Thyroid gland (tissue), 4 donors: ENCODE results near the gene CDH24. TPM values are rescaled to one million over a fixed set of nuclear protein-coding genes. Genes with fewer than 3 reads are reported as not detected.

Source experiments
- DNase-seq, 2 donors: peaks; one replicate each; pipeline ENCODE4 v3.0.0-alpha.2; 2019
- H3K27ac ChIP-seq, 3 donors: fragments of 200-600 bp; sonication (generic); 1 replicate in 2 of 3; 2 replicates in 1 of 3; pipeline ENCODE4 v1.5.1; 2016 to 2019; ENCODE audit warnings: mild to moderate bottlenecking in 1 of 3, moderate library complexity in 1 of 3
- H3K27me3 ChIP-seq: fragments of 200-600 bp; sonication (generic); one replicate; pipeline ENCODE4 v1.5.1; 2019
- H3K36me3 ChIP-seq, 2 donors: fragments of 200-600 bp; sonication (generic); one replicate each; pipeline ENCODE4 v1.5.1; 2016 to 2019
- H3K4me1 ChIP-seq, 2 donors: fragments of 200-600 bp; sonication (generic); one replicate each; pipeline ENCODE4 v1.5.1; 2017 to 2019
- H3K4me3 ChIP-seq, 3 donors: fragments of 200-600 bp; sonication (generic); replicated peaks in 1 of 3; 1 replicate in 2 of 3; 2 replicates in 1 of 3; pipeline ENCODE4 v1.5.1; 2016; ENCODE audit warnings: mild to moderate bottlenecking in 1 of 3
- H3K9me3 ChIP-seq: fragments of 200-600 bp; sonication (generic); one replicate; pipeline ENCODE4 v1.5.1; 2017
- POLR2A ChIP-seq, 2 donors: fragments of 450-650 bp; IDR thresholded peaks; one replicate each; pipeline ENCODE4 v1.6.1; 2017; ENCODE audit warnings: antibody characterized with exemption in 2 of 2, mild to moderate bottlenecking in 2 of 2, moderate library complexity in 1 of 2
- WGBS, 2 donors: methylation state at CpG; one replicate each; pipeline ENCODE4 v1.1.5; 2017; 5-methylcytosine and 5-hydroxymethylcytosine counted together
- intact Hi-C: fragments of 100-400 bp; cut with DNase I; formaldehyde crosslinking; loops from one replicate; pipeline ENCODE4 v1.15.1; 2023
- total RNA-seq, 4 donors: library from RNA; depleted of rRNA; stranded (reverse); fragments of >200 nt; gene quantifications; one replicate each; pipeline ENCODE4 v1.2.3, GENCODE V29; 2016
- TF ChIP-seq, protein P1 (sequence below), 6 experiments: fragments of 200-600 bp in 3 of 6; fragments of 450-650 bp in 3 of 6; sonication (generic) in 3 of 6; IDR thresholded peaks; one replicate each; pipeline ENCODE4 v1.5.1; 2016 to 2019; ENCODE audit warnings: antibody characterized with exemption in 6 of 6, mild to moderate bottlenecking in 2 of 6, inconsistent platforms in 1 of 6, moderate library complexity in 1 of 6

The CDH24 gene
- total RNA-seq, 4 donors from 2014 or later: 2.9 to 7.8 (median 5.6) TPM

DNA sequence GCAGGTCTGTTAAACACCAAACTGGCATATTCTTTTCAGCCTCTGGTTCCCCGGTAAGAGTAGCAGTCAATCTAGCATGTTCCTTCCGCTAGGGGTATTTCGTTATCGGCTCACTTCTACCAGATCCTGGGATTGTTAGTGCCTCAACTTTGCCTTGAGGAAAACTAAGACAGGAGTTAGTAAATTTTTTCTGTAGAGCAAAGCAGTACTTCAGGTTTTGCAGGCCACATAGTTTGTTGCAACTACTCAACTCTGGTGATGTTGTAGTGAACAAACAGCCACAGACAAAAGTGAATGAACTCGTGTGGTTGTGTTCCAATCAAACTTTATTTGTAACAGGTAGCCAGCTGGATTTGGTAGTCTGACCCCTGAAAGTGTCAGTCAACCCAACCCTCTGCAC, 6.3 kb upstream of the CDH24 start:
- no peaks in the 10 kb centered on the region for H3K9me3 ChIP-seq
- intact Hi-C loops: no loop called here
- DNase-seq: no peak
- H3K36me3 ChIP-seq: peaks cover 81 to 86% of the 10 kb centered on the region in 2 donors
- TF ChIP-seq, protein P1, sequence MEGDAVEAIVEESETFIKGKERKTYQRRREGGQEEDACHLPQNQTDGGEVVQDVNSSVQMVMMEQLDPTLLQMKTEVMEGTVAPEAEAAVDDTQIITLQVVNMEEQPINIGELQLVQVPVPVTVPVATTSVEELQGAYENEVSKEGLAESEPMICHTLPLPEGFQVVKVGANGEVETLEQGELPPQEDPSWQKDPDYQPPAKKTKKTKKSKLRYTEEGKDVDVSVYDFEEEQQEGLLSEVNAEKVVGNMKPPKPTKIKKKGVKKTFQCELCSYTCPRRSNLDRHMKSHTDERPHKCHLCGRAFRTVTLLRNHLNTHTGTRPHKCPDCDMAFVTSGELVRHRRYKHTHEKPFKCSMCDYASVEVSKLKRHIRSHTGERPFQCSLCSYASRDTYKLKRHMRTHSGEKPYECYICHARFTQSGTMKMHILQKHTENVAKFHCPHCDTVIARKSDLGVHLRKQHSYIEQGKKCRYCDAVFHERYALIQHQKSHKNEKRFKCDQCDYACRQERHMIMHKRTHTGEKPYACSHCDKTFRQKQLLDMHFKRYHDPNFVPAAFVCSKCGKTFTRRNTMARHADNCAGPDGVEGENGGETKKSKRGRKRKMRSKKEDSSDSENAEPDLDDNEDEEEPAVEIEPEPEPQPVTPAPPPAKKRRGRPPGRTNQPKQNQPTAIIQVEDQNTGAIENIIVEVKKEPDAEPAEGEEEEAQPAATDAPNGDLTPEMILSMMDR (IDR thresholded peaks at IDR 0.05): no peak
- TF ChIP-seq POLR2A (IDR thresholded peaks at IDR 0.05): no peak
- H3K27me3 ChIP-seq: no peaks in the 10 kb centered on the region
- H3K27ac ChIP-seq: no peak overlapping the region
- no peak overlapping the region for H3K4me3 ChIP-seq
- H3K4me1 ChIP-seq: peaks cover 4 to 6% of the 10 kb centered on the region in 2 donors
- WGBS, 2 donors: 92 to 96% methylated on average over 5 of the region's 5 CpGs

DNA sequence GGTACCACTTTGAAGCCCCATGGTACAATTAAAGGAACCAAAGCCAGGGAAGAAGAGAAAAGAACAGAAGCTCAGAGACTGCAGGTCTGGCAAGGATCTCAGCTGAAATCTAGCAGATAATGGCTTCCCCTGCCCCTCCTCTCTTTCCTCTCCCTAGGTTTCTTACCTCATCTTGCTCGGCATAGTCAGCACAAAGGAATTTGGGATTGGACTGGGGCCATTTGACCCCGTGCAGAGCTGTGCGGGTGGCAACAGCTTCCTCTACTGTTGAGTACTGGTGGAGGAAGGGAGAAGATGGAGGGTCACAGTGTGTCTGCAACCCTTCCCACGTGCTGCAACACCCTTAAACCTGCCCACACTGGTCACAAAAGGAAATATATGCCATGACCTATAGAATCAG, 4.7 kb upstream of the CDH24 start:
- H3K27me3 ChIP-seq: no peaks in the 10 kb centered on the region
- peak overlapping the region; percentile 7 to 45 (median 22) for H3K27ac ChIP-seq
- intact Hi-C loops: no loop called here
- peaks cover 66 to 72% of the 10 kb centered on the region in 2 donors for H3K36me3 ChIP-seq
- H3K4me1 ChIP-seq: peaks cover 4 to 10% of the 10 kb centered on the region in 2 donors
- no peaks in the 10 kb centered on the region for H3K9me3 ChIP-seq
- peak; percentile 71 to 84 for DNase-seq
- no peak overlapping the region for H3K4me3 ChIP-seq
- 28 to 49% methylated on average over 4 of the region's 4 CpGs for WGBS, 2 donors
- TF ChIP-seq POLR2A (IDR thresholded peaks at IDR 0.05): no peak
- TF ChIP-seq, protein P1 (IDR thresholded peaks at IDR 0.05): no peak

DNA sequence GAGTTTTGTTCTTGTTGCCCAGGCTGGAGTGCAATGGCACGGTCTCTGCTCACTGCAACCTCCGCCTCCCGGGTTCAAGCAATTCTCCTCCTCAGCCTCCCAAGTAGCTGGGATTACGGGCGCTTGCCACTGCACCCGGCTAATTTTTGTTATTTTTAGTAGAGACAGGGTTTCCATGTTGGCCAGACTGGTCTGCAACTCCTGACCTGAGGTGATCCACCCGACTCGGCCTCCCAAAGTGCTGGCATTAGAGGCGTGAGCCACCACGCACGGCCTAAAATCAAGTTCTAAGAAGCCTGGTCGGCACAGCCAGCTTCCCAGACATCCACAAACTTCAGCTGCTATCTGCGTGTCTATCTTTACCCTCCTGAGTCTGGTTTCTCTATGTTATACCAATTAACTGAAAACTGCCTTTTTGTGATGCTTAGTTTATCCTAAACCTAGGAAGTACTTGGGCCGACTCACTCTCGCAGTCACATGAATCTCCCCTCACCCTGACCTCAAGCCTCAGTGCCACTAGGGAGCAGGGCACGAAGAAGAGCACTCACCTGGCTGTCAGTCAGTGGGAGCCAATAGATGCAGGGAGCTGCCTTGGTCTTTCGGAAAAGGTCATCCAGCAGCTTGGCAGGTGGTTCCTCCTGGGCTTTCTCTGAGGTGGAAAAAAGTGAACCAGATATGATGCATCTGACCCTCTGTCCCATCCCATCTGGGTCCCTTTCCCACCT, 3.4 kb upstream of the CDH24 start:
- intact Hi-C loops: no loop called here
- H3K36me3 ChIP-seq: peaks cover 60 to 61% of the 10 kb centered on the region in 2 donors
- no peaks in the 10 kb centered on the region for H3K9me3 ChIP-seq
- peak overlapping the region in 1 of 3 donors; percentile 15 for H3K27ac ChIP-seq
- no peak for DNase-seq
- WGBS, 2 donors: 95 to 97% methylated on average over 17 of the region's 17 CpGs
- TF ChIP-seq, protein P1 (IDR thresholded peaks at IDR 0.05): no peak
- TF ChIP-seq POLR2A (IDR thresholded peaks at IDR 0.05): no peak
- peaks cover 4 to 21% of the 10 kb centered on the region in 2 donors for H3K4me1 ChIP-seq
- no peak overlapping the region for H3K4me3 ChIP-seq
- H3K27me3 ChIP-seq: no peaks in the 10 kb centered on the region

DNA sequence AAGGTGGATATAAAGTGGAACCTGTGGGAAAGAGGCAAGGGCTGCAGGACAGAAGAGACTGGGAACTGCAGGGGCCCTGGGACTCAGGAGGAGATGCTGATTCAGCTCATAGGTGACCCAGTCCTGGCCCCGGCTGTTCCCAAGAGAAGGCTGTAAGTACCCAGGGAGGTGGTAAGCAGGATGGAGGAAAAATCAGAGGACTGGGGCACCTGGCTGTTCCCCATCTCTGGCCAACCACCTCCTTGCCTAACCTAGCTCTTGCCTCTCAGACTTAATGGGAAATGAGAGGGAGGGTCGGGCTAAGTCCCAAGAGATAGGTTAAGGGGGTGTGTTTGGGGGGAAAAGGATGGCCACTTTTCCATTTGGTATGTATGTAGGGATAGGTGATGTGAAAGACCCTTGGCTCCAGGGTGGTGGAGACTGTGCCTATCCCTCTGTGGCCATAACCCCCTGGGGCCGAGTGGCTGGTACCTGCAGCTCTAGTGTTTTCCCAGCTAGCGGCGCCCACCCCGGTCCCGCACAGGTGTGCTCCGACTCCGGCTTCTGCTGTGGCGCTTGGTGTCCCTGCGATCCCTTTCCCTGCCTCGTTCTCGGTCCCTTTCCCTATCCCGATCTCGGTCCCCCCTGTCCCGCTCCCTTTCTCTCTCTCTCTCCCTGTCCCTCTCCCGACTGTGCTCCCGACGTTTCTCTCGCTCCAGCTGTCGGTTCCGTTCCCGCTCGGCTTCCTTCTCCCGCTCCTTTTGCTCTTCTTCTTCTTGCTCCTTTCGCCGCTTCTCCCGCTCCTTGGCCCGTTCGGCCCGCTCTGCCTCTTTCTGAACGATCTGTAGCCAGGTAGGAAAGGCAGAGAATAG, 1.6 kb upstream of the CDH24 start:
- no peaks in the 10 kb centered on the region for H3K27me3 ChIP-seq
- DNase-seq: no peak
- intact Hi-C loops: no loop called here
- H3K9me3 ChIP-seq: no peaks in the 10 kb centered on the region
- H3K27ac ChIP-seq: no peak overlapping the region
- peaks cover 4 to 21% of the 10 kb centered on the region in 2 donors for H3K4me1 ChIP-seq
- no peak overlapping the region for H3K4me3 ChIP-seq
- WGBS, 2 donors: 92 to 96% methylated on average over 32 of the region's 32 CpGs
- peaks cover 46 to 47% of the 10 kb centered on the region in 2 donors for H3K36me3 ChIP-seq
- TF ChIP-seq, protein P1 (IDR thresholded peaks at IDR 0.05): no peak
- peak in 1 of 2 donors; percentile 24 for TF ChIP-seq POLR2A (IDR thresholded peaks at IDR 0.05)
